NOMO-1 treated with dmso at 0.1 percent for 144 hours (cell line): Measurements from ENCODE around the gene P2RX7.
"Not testable (repeated sequence)": the region's sequence is repeated elsewhere in the genome, so short reads cannot be mapped to it uniquely, and the experiment has no call there.

ENCODE experiments used
- DNase-seq: peaks from one replicate; lab custom pipeline; 2025; ENCODE audit not compliant: unreplicated experiment; lab: John Stamatoyannopoulos, UW

Gene P2RX7

GRCh38 chr12:121133838-121134237, 1.2 kb downstream of the P2RX7 start:
- no peak for DNase-seq

GRCh38 chr12:121135320-121135719, 2.6 kb downstream of the P2RX7 start:
- no peak for DNase-seq

GRCh38 chr12:121137512-121137911, 4.8 kb downstream of the P2RX7 start:
- no peak for DNase-seq

GRCh38 chr12:121138284-121138683, 5.6 kb downstream of the P2RX7 start:
- no peak for DNase-seq

GRCh38 chr12:121139286-121139685, 6.6 kb downstream of the P2RX7 start:
- DNase-seq: no peak

DNA sequence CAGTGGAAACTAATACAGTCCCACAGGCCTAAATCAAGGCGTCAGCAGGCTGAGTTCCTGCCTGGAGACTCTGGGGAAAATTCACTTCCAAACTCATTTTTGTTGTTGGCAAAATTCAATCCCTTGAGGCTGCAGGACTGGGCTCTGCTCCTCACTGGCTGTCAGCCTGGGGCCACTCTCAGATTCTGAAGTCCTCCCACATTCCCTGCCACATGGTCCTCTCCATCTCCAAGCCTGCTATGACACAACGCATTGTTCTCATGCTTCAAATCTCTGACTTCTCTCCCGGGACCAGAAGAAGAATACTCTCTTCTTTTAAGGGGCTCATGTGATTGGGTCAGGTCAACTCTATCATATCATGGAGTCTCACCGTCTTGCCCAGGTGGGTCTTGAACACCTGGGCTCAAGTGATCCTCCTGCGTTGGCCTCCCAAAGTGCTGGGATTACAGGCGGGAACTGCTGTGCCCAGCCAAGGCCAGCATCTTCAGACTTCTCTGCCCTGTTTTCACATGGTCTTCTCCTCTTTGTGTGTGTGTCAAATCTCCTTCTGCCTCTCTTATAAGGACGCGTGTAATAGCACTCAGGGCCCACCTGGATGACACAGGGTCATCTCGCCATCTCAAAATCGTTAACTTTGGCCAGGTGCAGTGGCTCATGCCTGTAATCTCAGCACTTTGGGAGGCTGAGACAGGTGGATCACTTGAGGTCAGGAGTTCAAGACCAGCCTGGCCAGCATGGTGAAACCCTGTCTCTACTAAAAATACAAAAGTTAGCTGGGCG, 9.7 kb downstream of the P2RX7 start:
- DNase-seq: no peak

DNA sequence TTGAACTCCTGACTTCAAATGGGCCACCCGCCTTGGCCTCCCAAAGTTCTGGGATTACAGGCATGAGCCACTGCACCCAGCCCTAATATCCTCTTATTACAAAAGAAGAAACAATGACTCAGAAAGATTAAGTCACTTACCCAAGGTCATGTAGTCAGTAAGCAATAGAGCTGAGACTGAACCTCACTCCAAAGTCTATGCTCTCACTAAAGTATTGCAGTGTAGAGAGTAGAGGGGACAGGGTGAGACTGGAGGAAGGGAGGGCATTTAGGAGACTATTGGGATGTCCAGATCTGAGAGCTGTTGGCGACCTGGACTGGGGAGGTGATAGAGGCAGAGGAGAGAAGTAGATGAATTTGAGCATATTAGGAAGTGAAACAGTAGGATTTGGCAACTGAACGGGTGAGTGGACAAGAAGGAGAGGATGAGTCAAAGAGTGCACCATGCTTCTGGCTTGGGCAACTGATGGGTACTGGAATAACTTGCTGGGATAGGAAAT, 11.8 kb downstream of the P2RX7 start:
- peak; percentile 95 for DNase-seq

GRCh38 chr12:121145221-121145620, 12.5 kb downstream of the P2RX7 start:
- DNase-seq: peak; percentile 69

- not testable (repeated sequence) for DNase-seq
Observed at GRCh38 chr12:121149289-121149688, 16.6 kb downstream of the P2RX7 start.

GRCh38 chr12:121154793-121155375, 22.2 kb downstream of the P2RX7 start:
- no peak for DNase-seq

DNA sequence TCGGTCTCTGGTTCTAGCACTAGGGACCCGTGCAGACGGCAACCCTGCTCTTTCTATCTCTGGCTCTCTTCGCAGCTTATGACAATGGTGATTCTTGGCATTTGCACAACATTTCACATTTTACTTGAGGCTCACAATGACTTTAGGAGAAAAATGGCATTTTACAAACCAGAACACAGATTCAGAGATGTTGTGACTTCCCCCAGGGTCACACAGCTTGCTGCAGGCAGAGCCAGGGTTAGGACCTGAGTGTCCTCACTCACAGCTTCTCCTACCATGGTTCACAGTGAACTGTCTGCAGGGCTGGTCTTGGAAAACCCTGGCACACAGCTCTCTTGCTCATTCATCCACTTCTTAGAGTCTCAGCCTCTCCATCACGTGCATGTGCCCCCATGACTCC, 23.7 kb downstream of the P2RX7 start:
- no peak for DNase-seq

GRCh38 chr12:121158085-121158484, 25.4 kb downstream of the P2RX7 start:
- no peak for DNase-seq

- not testable (repeated sequence) for DNase-seq
Observed at GRCh38 chr12:121158728-121159351, 26.2 kb downstream of the P2RX7 start.

- peak; percentile 59 for DNase-seq
Observed at GRCh38 chr12:121159467-121160307, 27.0 kb downstream of the P2RX7 start.

DNA sequence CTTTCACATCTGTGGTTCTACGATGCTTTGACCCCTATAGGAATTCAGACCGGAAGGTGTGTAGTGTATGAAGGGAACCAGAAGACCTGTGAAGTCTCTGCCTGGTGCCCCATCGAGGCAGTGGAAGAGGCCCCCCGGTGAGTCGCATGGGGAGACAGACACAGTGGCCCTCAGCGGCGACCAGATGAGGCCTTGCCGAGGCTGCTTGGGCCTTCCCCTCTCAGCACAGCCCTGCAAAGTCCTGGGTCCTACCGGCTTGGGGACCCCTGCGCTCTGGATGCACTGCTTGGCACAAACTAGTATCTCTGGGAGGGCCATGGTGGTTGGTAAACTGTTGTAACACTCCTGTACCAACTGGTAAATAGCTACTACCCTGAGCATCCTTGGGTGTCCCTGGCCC, 29.7 kb downstream of the P2RX7 start:
- no peak for DNase-seq

GRCh38 chr12:121162985-121163384, 30.3 kb downstream of the P2RX7 start:
- no peak for DNase-seq

DNA sequence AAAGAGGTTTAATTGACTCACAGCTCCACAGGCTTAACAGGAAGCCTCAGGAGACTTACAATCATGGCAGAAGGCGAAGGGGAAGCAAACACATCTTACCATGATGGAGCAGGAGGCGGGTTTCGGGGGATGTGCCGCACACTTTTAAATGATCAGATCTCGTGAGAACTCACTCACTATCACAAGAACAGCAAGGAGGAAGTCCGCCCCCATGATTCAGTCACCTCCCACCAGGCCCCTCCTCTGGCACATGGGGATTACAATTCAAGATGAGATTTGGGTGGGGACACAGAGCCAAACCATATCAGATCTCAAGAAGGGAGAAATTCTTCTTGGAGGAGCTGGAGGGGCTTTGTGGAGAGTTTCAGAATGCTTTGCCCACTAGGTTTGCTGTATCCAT, 32.2 kb downstream of the P2RX7 start:
- DNase-seq: not testable (repeated sequence)

DNA sequence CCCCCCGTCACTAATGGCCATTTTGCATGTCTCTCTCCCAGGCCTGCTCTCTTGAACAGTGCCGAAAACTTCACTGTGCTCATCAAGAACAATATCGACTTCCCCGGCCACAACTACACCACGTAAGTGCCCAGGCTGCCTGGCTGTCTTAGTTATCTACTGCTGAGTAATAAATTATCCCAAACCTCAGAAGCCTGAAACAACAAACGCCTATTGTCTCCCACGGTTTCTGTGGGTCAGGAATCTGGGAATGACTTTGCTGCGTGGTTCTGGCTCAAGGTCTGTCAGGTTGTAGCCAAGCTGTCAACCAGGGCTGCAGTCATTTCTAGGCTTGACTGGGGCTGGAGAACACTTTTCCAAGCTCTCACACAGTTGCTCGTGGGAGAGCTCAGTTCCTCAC, 32.6 kb downstream of the P2RX7 start:
- no peak for DNase-seq

GRCh38 chr12:121166356-121166755, 33.7 kb downstream of the P2RX7 start:
- no peak for DNase-seq

DNA sequence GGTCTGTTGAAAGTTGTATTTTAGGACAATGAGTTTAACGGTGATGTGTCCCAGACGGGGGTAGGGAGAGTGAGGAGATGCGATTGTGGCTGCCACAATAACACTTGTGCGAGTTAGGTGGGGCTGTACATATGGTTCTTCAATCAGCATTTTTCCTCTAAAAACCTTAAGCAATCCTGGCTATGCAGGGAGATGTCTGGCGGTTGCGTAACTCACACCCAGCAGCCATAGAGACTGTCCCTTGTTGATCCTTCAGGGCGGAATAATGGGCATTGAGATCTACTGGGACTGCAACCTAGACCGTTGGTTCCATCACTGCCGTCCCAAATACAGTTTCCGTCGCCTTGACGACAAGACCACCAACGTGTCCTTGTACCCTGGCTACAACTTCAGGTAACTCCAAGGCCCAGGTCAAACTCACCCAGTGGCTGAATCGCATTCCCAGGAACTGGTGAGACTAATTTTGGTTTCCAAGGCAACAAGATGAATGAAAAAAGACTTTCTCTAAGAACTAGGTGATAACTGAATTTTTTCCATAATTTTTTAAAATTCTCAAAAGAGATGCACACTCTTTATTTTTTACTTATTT, 34.6 kb downstream of the P2RX7 start:
- no peak for DNase-seq

DNA sequence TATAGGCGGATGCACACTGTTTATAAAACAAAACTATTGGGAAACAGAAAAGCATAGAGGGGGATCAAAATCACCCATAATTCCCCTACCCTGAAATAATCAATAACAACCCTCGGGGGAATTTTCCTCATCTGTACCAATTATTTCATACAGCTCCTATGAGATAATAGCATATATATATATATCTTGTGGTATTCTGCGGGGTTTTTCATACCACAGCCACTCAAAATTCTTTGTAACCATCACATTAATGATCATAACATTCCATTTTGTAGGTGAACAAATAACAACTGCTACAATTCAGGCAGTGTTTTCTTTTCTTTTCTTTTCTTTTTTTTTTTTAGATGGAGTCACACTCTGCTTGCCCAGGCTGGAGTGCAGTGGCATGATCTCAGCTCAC, 35.3 kb downstream of the P2RX7 start:
- no peak for DNase-seq
